Mucosa of rectum (tissue), 2 donors: ENCODE data around the gene USP46.

Source experiments
- H3K27ac ChIP-seq, 2 donors: one replicate each; pipeline ENCODE4 v1.7.0; 2013; ENCODE audit warnings: inconsistent platforms in 2 of 2, low read depth in 2 of 2, low read length in 2 of 2
- H3K27me3 ChIP-seq, 2 donors: one replicate each; pipeline ENCODE4 v1.7.0; 2013; ENCODE audit warnings: low read length in 2 of 2; ENCODE audit not compliant: control insufficient read depth in 2 of 2, insufficient read depth in 2 of 2
- H3K36me3 ChIP-seq, 2 donors: one replicate each; pipeline ENCODE4 v1.7.0; 2013; ENCODE audit warnings: low read length in 2 of 2; ENCODE audit not compliant: control insufficient read depth in 2 of 2, insufficient read depth in 2 of 2
- H3K4me1 ChIP-seq, 2 donors: one replicate each; pipeline ENCODE4 v1.7.0; 2013; ENCODE audit warnings: low read length in 2 of 2, mild to moderate bottlenecking in 1 of 2; ENCODE audit not compliant: control insufficient read depth in 2 of 2, insufficient read depth in 2 of 2
- H3K4me3 ChIP-seq, 2 donors: one replicate each; pipeline ENCODE4 v1.7.0; 2013; ENCODE audit warnings: low read length in 2 of 2
- H3K9ac ChIP-seq, 2 donors: one replicate each; pipeline ENCODE4 v1.7.0; 2013; ENCODE audit warnings: low read length in 2 of 2, low read depth in 1 of 2, mild to moderate bottlenecking in 1 of 2
- H3K9me3 ChIP-seq, 2 donors: one replicate each; pipeline ENCODE4 v1.7.0; 2013; ENCODE audit warnings: low read length in 2 of 2; ENCODE audit not compliant: control insufficient read depth in 2 of 2
- donor health status: healthy.
- donor health status: Normal muscosa, but diverticular disease.

Gene USP46

DNA sequence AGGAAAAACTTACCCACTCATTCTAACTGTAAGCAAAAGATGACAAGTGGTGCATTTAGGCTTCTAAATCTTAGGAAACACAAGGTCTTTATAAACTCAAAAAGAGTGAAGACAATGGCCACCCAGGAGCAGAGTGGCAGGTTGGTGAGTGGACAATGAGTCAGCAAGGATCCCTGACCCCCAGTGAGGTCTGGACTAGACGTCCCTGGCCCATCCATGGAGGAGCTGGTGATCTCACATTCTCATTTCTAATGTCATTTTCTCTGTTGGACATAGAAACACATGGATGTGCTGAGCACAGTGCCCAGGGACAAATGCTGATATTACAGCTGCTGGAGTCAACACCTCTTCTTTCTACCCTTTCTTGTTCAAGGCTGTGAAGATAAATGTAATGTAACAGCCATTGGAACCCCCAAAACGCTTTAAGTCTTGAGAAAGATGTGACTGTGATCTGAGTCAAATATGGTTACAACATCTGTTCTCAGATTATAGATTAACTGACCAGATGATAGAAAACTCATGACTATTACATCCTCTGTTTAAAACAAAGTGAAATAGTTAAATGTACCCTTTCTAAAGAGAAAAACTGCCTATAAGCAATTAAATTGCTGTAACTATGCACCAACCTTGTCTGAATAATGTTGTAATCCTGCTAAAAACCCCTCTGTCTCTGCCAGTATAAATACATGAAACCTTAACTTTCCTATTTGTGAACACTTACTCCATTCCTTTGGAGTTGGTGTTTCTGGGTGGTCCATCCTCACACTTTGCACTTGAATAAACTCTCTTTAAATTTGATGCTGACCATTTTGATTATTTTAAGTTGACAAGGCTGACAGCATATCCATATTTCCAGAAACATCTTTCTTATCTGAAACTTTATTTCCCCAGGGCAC, 92.7 kb downstream of the USP46 start:
- Histone ChIP-seq H3K27ac (no peak overlapping the region), H3K9ac (no peak overlapping the region), H3K4me1 (no peaks in the 10 kb centered on the region), H3K4me3 (no peak overlapping the region), H3K27me3 (no peaks in the 10 kb centered on the region), H3K36me3 (no peaks in the 10 kb centered on the region), H3K9me3 (no peaks in the 10 kb centered on the region)

- Histone ChIP-seq H3K27me3 (no peaks in the 10 kb centered on the region), H3K4me1 (no peaks in the 10 kb centered on the region), H3K4me3 (no peak overlapping the region), H3K36me3 (no peaks in the 10 kb centered on the region), H3K9ac (no peak overlapping the region), H3K27ac (no peak overlapping the region), H3K9me3 (no peaks in the 10 kb centered on the region)
Measured at GRCh38 chr4:52560844-52561280, 98.2 kb downstream of the USP46 start.

DNA sequence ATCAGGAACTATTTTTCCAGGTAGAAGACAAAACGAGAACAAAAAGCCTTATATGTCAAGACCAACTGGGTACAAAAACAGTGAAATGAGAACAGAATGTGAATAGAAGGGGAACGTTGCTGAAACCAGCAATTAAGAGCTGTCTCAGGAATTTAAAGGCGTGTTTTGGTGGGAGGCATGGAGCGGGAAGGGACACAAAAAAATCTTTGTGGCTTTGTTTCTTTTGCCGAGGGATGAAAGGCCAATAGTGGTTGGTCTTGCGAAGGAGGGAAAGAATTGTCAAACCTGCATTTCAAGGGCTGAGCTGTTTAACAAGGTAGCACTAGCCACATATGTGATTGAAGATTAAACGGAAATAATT, 103.8 kb downstream of the USP46 start:
- Histone ChIP-seq H3K9ac (no peak overlapping the region), H3K4me3 (no peak overlapping the region), H3K36me3 (no peaks in the 10 kb centered on the region), H3K9me3 (no peaks in the 10 kb centered on the region), H3K4me1 (no peaks in the 10 kb centered on the region), H3K27me3 (no peaks in the 10 kb centered on the region), H3K27ac (no peak overlapping the region)

DNA sequence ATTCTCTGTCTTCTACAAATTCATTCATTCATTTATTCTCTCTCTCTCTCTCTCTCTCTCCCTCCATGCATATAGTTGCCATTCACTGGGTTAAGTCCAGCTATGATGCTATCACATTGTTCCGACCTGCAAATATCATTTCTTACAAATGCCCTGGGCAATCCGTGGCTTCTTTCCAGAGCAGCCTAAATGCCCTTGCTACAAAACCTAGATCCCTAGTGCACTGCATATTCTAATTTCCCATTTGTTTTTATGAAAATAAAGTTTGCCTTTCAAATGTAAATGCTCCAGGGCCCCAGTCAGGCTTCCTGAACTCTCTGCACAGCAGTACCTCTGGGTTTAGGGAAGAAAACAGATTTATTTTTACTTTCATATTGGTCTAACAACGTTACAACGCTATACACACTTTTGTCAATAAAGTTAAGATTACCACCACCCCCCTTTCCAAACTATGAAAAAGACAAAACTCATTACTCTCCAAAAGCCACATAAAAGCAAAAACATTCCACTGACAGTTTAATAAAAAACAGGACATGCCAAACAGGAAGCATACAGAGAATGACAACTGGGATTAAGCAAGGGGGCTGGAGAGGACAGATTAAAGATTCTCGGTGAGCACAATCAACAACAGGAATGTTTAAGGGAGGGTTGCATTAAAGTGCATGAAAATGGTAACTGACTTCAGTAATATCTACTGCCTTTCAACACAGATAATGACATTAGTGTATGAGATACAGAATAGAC, 104.3 kb downstream of the USP46 start:
- no peak overlapping the region for H3K27ac ChIP-seq
- H3K36me3 ChIP-seq = no peaks in the 10 kb centered on the region
- no peaks in the 10 kb centered on the region for H3K9me3 ChIP-seq
- no peaks in the 10 kb centered on the region for H3K27me3 ChIP-seq
- H3K4me1 ChIP-seq = no peaks in the 10 kb centered on the region
- H3K9ac ChIP-seq = no peak overlapping the region
- H3K4me3 ChIP-seq = no peak overlapping the region

- Histone ChIP-seq H3K27ac (no peak overlapping the region), H3K9me3 (no peaks in the 10 kb centered on the region), H3K36me3 (no peaks in the 10 kb centered on the region), H3K4me1 (no peaks in the 10 kb centered on the region), H3K4me3 (no peak overlapping the region), H3K9ac (no peak overlapping the region), H3K27me3 (no peaks in the 10 kb centered on the region)
Measured at GRCh38 chr4:52552778-52553177, 106.3 kb downstream of the USP46 start.

- Histone ChIP-seq H3K27ac (no peak overlapping the region), H3K4me3 (no peak overlapping the region), H3K9me3 (no peaks in the 10 kb centered on the region), H3K36me3 (no peaks in the 10 kb centered on the region), H3K27me3 (no peaks in the 10 kb centered on the region), H3K9ac (no peak overlapping the region), H3K4me1 (no peaks in the 10 kb centered on the region)
Measured at GRCh38 chr4:52551487-52551886, 107.6 kb downstream of the USP46 start.

DNA sequence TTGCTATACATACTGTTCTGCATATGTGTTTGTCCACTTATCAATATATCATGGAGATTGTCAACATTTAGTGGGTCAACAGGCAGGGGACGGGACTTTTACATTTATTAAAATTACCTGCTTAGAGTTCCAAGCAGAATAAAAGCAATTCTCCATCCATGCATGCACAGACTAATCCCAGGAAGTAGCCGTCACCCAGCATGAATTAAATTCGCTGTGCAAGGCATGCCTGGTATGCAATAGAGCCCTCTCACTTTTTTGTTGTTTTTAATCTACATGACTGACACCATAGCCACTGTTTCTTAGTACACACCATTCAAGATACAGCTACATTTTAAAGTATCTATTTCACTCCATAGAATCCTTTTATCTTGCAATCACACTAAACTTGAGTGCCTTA, 108.9 kb downstream of the USP46 start:
- no peaks in the 10 kb centered on the region for H3K9me3 ChIP-seq
- H3K36me3 ChIP-seq = no peaks in the 10 kb centered on the region
- H3K27me3 ChIP-seq = no peaks in the 10 kb centered on the region
- H3K9ac ChIP-seq = no peak overlapping the region
- no peak overlapping the region for H3K4me3 ChIP-seq
- no peak overlapping the region for H3K27ac ChIP-seq
- no peaks in the 10 kb centered on the region for H3K4me1 ChIP-seq

DNA sequence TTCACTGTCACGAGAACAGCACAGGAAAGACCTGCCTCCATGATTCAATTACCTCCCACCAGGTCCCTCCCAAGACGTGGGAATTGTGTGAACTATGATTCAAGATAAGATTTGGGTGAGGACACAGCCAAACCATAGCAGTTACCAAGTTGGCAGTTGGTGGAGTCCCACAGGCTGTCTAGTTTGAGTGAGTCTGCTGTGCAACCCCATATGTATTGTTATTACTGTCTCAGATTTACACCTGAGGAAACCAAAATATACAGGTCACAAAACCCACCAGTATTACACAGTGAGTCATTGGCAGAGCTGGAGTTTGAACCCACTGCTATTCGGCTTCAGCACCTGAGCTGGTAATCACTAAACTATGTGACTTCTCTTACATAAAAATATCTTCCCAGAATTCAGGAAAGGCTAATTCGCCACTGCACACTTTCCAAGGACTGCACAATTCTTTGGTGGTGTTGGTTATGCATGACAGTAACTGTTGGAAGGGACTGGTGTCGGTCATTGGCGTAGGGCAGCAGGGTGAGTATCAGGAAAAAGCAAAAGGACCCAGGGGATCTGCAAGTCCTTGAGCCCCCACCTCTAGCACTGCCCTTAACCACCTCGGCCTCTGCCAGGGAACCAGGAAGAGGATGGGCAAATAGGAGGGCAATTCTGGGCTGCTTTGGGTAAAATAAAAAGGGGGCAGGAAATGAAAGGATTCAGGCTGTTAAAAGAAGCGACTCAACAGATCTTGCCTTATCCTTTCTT, 110.1 kb downstream of the USP46 start:
- H3K27ac ChIP-seq = no peak overlapping the region
- H3K4me3 ChIP-seq = no peak overlapping the region
- no peaks in the 10 kb centered on the region for H3K36me3 ChIP-seq
- H3K9me3 ChIP-seq = no peaks in the 10 kb centered on the region
- H3K27me3 ChIP-seq = no peaks in the 10 kb centered on the region
- H3K4me1 ChIP-seq = no peaks in the 10 kb centered on the region
- no peak overlapping the region for H3K9ac ChIP-seq

GRCh38 chr4:52546449-52546848, 112.7 kb downstream of the USP46 start:
- no peak overlapping the region for H3K27ac ChIP-seq
- H3K4me1 ChIP-seq = no peaks in the 10 kb centered on the region
- no peak overlapping the region for H3K9ac ChIP-seq
- no peaks in the 10 kb centered on the region for H3K36me3 ChIP-seq
- H3K9me3 ChIP-seq = no peaks in the 10 kb centered on the region
- no peak overlapping the region for H3K4me3 ChIP-seq
- H3K27me3 ChIP-seq = no peaks in the 10 kb centered on the region
